HG03135 (cell line): ENCODE measurements around the gene NRP2.

Source experiments
- ATAC-seq: cut with Tn5 transposase; IDR thresholded peaks from one replicate; pipeline ENCODE4 v1.9.1; 2021; ENCODE audit warnings: mild to moderate bottlenecking, moderate library complexity; ENCODE audit not compliant: unreplicated experiment

The NRP2 gene

DNA sequence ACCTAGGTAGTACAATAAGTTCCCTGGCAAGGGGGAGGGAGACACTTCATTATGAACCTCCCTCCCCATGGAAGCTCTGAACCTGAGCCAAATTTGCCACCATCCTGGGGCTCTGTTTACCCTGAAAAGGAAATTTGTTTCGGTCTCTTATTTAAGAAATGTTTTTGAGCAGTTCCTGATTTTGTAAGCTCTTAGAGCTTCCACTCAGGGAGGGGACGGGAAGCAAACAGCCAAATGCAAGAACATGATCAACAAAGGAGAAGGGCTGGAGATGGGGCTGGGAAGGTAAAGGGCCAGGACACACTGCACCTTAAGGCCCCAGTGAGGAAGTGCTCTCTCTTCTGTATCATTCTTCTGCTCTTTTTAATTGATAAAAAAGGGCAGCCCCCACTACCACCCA, 117.9 kb downstream of the NRP2 start:
- ATAC-seq, result no peak

DNA sequence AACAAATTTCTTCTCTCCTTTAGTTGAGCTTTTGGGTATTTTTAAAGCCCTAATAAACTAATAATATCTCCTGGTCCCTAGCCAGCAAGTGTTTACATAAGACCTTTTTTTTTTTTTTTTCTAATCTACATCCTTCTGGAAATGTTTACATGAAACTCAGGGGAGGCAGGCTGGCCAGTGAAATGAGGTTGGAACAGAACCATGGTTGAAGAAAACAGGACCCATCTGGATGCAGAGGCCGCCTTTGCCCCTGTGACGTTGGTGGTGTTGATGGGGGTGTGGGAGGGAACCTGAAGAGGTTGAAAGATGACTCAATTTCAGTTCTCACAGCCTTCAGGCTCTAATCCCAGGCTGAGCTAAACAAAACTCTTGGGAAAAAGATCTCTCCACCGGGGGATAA, 118.5 kb downstream of the NRP2 start:
- ATAC-seq, result no peak

DNA sequence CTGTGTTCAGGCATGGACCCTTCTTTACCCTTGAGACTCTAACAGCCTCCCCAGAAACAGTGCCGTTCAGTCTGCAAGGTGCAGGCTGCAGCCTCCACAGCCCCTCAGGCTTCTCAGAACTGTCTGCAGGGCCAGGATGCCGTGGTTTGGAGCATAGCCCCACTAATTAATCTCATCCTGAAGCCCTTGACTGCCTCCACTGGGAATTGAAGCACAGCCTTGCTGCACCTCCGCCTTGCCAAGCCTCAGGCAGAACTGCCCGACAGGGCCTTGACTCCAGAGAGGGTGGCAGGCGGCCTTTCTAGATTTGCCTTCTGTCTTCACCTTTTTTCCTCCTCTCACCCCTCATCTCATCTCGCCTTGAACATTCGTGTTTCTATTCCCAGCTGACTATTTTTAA, 119.8 kb downstream of the NRP2 start:
- ATAC-seq, result no peak

DNA sequence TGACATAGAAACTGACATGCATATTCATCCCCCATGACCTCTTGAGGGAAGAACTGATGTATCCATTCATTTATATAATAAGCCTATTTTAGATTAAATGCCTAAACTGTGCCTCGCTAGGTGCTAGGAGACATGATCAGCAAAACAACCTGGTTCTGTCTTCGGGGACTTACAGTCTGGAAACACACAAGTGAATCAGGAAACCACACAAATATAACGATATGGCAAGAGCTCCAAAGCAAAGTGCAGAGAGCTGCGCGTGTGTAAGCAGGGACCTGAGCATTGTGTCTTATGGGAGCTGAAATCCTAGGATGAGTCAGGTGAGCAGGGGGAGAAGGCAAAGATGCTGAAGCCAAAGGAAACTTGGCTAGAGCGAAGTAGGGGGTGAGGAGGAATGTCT, 120.6 kb downstream of the NRP2 start:
- no peak for ATAC-seq

DNA sequence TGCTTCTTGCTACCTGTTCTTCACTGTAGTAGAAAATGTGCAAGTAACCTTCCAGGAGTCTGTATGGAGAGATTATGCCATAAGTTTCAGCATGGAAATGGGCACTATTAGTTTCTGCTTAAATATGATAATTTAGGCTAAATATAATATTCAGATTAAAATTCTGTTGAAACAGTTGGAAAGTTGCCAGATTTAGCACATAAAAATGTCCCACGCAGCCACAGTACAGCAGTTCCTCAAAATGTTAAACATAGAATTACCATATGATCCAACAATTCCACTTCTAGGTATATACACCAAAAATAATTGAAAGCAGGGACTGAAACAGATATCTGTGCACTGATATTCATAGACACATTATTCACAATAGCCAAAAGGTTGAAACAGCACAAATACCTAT, 121.2 kb downstream of the NRP2 start:
- no peak for ATAC-seq

DNA sequence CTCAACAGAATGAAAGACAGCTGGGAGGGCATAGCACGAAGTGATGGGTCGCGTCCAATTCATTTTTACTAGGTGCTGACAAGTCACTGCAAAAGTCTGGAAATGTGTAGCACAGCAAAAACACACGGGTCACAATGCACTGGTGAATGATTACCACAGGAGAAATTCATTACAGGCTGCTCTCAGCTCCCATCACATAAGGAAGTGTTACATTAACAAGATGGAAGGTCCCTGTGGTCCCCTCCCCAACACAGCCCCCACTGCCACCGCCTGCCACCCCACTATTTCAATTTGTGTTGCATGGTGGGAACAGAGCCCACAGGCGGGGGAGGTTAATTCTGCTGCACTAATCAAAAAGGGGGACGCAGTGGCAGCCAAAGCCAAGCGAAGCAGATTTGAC, 122.8 kb downstream of the NRP2 start:
- ATAC-seq, result no peak

DNA sequence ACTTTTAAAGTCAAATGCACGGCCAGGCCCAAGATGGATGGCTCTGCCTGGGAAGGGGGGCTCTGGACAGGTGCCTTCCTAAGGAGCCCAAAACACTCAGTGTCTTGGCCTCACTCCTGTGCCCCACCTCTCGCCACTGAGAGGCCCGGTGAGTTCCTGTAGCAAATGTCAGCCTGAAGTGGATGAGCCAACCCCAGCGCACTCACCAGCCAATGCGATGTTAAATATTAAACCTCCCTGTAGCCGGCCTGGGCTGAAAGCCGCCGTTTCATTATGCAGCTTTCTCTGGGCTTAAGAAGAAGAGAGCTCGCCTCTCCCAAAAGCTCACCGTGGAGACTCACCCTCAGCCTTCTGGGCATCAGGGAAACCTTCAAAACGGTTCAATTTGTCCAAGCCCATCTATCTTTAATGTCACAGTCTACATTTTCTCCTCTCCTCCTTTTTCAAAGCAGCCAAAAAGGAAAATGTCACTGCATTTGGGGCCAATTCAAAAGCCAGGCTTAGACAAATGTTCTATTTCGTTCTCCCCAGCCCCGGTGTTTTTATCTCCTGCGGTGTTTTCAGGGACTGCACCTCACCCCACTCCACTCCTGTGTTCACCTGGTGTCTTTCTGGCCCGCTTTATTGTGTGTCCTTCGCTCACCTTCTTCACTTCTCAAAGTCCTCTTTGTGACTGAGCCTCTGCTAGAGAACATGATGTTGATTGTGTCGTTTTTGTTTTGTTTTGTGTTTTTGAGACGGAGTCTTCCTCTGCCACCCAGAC, 124.0 kb downstream of the NRP2 start:
- no peak for ATAC-seq

DNA sequence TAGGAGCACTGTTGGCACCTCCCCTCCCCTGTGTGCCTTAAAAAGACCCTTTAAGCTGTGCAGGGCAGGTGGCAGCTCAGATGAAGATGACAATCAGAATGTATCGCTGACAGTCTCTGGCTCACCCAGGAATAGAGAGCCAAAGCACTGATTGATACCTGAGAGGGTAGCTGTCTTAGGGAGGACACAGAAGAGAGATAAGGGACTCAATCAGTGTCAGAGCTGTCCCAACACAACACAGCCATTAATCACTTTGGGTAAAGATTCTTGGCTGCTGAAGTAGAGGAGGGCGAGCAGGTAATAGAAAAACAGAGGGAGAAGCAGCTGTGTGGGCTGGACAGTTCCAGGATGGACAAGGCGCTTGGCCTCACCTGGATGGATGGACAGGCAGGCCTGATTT, 124.9 kb downstream of the NRP2 start:
- no peak for ATAC-seq

DNA sequence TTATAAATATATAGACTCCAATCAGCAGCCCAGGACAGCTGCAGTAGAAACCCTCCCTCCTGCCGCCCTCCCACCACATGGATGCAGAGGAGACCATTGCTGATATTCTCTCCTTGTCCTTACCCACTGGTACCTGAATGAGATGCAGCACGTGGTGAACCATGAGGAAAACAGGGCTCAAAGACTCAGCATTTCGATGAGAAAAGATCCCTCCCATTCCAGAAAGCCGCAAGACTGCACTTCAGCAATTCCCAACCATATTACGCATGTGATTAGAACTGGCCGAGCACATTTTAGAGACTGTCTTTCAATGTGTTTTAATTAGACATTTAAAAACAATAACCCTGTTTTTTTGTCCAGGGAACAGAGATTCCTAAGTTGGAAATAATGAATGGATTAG, 125.5 kb downstream of the NRP2 start:
- ATAC-seq, result no peak

DNA sequence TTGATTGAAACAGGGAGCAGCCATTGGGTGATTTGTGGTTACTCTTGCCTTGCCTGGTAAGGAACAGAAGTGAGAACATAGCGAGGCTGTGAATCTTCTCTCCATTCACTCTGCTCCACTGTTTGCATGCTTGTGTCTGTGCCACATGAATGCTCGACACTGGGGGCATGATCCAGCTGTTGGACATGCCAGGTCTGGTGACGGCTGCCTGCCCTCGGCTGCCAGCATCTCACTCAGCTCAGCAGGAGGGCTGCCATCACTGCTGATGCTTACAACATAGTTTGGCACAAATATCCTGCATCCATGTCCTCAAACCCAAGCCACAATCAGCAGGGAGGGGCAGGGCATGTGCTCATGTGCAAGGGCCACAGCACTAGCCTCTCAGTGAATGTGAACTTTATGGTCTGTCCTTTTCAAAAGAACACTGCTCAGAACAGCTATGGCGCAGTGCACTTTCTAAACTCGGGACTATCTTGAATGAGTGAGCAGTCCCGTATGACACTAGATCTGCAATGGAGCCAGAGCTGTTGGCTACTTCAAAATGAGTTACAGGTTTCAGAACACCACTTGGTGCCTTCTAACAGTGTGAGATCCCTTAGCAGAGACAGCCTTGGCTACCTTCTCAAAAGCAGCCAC, 126.3 kb downstream of the NRP2 start:
- no peak for ATAC-seq

DNA sequence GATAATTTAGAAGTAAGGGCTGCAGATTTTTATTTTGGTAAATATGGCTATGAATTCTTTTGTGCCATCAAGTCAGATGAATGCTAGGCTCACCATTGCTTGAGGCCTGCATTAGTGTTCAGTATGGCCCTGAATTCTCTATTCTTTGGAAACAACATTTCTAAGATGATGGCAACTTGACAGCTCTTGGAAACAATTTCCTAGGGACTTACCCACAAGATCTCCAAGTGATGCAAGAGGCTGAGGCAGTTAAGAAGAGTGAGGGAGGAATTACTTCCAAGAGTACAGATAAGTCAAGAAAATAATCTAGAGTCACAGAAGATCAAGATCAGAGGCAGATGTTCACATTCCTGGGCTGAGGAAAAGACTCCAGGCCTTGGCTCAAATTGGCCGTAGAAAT, 129.1 kb downstream of the NRP2 start:
- no peak for ATAC-seq

DNA sequence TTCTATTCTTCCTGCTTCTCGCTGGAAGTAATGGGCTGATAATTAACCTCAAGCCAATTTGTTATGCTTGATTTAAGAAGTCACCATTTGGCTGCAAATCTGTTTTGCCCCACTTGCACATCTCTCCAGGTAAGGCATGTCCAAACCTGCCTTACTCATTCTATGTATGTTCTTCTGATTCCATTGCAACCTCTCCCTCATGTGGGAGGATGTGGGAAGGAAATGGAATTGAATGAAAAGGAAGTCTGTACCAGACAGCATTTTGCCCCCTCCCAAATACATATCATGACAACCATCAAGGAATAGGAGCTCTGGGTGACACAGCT, 131.7 kb downstream of the NRP2 start:
- no peak for ATAC-seq

DNA sequence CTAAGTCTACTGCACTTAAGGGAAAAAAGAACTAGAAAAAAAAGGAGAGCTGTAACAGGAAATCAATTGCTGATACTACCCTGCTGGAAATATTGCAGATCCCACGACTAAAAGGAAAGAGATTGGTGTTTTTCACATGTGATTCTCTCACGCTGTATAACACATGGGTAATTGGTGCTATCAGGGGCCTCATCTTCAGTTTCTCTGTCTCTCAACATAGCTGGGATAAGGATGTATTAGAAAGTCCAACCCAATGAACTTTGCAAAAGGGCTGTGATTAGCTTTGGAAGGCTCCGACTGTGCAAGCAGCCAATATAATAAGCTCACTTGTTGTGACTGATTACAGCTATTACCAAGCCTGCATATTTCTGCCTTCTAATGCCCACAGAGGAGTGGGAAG, 133.4 kb downstream of the NRP2 start:
- no peak for ATAC-seq

DNA sequence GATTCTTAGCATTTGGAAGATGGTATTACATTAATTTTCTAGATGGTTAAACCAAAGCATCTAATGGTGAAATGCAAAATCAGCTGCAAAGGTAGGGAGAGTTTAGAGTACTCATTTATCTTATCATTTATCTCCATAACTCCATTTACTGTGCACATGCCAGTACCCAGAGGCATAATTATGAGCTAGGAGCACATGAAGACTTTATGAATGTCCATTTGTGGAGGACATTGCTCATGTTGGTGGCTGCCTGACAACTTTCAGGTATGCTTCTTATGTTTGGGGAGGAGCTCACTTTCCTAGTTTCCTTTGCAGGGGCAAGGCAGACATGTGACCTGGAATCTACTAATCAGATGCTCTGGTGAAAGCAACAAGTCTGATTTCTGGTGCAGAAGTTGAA, 134.0 kb downstream of the NRP2 start:
- ATAC-seq, result no peak

DNA sequence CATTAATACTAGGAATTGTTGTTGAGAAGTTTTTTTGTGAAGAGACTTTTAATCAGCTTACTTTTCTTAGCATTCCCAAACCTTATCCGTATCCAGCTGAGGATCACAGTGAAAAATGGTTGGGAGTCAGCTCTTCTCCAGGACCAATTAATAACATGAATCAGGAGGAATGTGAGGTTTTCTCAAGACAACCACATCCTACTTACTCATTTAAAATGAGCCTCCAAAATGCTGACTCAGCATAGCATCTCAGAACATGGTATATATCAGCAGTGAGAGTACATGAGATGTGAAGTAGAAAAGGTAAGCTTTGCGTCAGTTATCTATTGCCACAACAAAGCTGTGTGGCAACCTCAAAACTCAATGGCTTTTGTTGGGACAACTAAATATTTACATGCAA, 140.3 kb downstream of the NRP2 start:
- ATAC-seq, result no peak

DNA sequence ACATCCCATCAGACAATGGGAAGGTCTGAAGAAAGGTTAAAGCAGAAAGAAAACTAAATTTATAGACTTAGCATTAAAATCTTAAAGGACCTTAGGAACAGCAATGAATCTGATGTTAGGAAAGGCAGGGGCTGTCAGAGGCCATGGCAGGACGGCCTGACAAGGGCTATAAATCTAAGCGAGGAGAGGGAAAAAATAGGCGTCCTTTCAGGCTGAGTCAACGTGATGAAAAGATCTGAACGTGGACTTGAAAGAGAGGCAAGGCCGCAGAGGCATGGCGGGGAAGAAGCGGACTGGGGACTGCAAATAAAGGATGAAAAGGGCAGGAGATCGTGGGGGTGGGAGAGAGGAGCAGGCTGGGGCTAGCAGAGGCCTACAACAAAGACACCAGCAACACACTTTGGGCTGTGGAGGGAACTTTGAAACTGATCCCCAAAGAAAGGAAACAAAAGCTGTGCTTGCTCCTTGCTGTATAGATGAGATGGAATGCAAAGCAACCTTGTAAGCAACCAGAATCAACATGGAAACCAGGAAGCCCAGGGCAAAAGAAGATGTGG, 145.6 kb downstream of the NRP2 start:
- no peak for ATAC-seq

DNA sequence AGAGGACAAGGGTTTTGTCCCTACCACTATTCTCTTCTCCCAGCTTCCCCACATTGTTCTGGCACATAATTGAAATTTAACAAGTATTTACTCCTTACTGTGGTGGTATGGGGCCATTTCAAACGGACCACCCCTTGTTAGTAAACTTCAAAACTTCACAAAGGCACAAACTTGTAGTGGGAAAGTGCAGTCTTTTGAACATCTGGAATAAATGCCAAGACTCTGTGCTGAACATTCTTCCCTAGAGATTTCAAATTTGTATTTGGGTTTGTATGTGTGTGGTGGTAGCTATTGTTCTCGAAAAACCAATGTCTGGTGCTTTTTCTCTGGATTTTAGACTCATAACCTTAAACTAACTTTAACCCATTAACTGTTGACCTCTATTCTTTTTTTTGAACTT, 151.6 kb downstream of the NRP2 start:
- ATAC-seq, result no peak

DNA sequence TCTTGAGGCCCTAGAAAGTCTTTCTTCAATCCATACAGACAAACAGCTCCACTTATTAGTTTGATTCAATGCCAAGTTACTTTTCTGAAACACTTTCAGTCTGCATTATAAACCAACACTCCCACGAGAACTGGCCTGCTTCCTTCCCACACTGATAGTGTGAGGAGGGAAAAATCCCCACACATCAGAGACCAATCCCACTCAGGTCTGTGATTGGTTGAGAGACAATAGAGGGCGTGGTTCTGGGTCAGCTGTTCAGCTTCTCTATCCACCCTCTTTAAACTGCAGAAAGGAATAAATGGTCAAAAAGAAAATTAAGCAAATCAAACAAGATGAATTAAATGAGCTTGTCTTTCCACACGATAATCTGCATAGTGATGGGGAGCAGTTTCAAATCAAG, 152.5 kb downstream of the NRP2 start:
- ATAC-seq, result no peak

DNA sequence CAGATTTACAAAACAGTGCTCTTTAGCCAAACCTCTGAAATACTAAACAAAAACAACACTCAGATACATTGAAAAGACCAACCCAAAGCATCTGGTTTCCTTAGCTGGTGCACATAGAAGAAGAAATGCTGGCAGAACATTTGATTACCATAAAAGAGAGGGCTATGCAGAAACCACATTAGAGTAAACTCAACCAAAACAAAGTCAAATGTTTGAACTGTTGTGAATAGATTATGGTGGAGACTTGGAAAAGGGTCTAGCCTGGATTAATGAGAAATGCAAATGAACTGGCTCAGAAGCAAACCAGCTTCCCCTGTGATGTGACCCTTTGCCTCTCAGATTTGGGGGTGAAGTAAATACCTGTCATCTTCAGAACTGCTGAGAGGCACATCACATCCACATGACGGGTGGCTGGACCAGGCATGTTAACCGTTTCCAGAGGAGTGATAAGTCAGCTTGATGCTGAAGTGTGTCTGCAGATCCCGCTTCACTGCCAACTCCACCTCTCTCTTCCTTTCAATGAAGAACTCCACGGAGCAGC, 153.0 kb downstream of the NRP2 start:
- no peak for ATAC-seq

DNA sequence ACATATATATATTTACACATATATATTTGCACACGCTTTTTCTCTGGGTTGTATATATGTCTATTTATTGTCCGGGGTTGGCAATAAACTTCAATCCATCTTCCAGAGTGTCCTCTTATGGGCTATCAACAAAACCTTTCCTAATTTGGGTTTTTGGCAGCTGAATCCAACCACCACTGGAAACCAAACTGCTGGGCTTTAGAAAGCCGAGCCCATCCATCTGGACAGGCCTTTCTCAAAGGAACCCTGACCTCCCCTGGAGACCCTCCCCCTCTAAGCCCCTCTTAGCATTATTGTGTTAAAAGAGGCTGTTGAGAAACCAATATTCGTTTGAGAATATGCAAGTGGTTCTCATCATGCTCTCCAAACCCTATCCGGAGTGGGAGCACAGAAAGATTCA, 153.6 kb downstream of the NRP2 start:
- ATAC-seq, result no peak

DNA sequence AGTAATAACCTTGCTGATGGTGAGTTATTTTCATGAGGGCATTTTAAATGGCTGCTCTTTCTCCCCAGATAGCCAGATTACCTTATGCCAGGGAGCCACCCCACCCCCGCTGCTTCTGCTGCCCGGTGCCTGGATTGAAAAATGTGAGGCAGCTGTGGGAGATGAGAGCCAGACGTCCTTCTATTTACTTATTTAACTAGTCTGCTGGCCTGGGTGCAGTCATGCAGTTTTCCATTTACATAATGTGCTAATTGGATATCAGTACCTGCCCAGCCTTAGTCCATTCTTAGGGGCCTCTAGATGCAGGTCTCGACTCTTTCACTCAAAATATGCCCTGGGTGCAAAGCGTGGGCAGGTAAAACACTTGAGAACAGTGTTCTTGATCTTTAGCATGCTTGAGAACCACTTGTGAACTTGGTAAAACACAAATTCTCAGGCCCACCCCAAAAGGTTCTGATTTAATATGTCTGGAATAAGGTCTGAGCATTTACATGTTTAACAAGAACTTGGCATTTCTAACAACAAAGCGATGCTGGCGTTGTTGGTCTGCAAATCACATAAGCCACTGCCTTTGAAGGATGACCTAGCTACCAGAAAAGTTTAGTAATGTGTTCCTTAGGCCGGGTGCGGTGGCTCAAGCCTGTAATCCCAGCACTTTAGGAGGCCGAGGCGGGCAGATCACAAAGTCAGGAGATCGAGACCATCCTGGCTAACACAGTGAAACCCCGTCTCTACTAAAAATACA, 154.3 kb downstream of the NRP2 start:
- ATAC-seq, result no peak

DNA sequence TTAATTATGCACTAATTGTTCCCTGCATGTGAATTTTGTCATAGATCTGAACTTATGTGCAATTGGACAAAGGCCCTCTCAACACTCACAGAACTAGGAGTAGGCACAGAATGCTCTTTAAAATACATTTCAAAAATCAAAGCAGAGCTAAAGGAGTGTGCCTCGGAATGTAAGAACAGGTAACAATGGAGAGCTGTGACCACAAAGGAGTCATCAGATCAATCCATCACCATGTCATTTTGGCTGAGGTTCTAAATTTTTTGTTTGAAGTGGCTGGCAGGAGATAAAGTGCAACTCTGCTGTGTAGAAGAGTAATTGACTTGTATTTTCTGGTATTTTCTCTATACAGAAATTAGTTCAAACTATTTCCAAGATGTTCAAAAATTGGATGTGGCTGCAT, 155.4 kb downstream of the NRP2 start:
- no peak for ATAC-seq
